HG02885 (cell line): Measurements from ENCODE around the gene ZNF579.
"Not testable (repeated sequence)": the region's sequence is repeated elsewhere in the genome, so short reads cannot be mapped to it uniquely, and the experiment has no call there.

Experiments used
- ATAC-seq: cut with Tn5 transposase; IDR thresholded peaks from one replicate; pipeline ENCODE4 v1.9.1; 2021; ENCODE audit warnings: mild to moderate bottlenecking; ENCODE audit not compliant: unreplicated experiment, poor library complexity

Gene ZNF579

GRCh38 chr19:55598034-55598433 is 17.4 kb upstream of the ZNF579 start:
- ATAC-seq = no peak

- ATAC-seq = no peak
Observed at GRCh38 chr19:55597501-55597921, 16.9 kb upstream of the ZNF579 start.

GRCh38 chr19:55596304-55596703 is 15.7 kb upstream of the ZNF579 start:
- ATAC-seq = no peak

- ATAC-seq = no peak
Observed at GRCh38 chr19:55594996-55595545, 14.4 kb upstream of the ZNF579 start.

- no peak for ATAC-seq
Observed at GRCh38 chr19:55593096-55593772, 12.6 kb upstream of the ZNF579 start.

- ATAC-seq = no peak
Observed at GRCh38 chr19:55592391-55593090, 11.9 kb upstream of the ZNF579 start.

- ATAC-seq = no peak
Observed at GRCh38 chr19:55591555-55591954, 10.9 kb upstream of the ZNF579 start.

- ATAC-seq = no peak
Observed at GRCh38 chr19:55590617-55591016, 10.0 kb upstream of the ZNF579 start.

- no peak for ATAC-seq
Observed at GRCh38 chr19:55590109-55590508, 9.5 kb upstream of the ZNF579 start.

- no peak for ATAC-seq
Observed at GRCh38 chr19:55588738-55589137, 8.1 kb upstream of the ZNF579 start.

- ATAC-seq = peak; percentile 82
Observed at GRCh38 chr19:55586976-55587668, 6.5 kb upstream of the ZNF579 start.

GRCh38 chr19:55585658-55586339 is 5.2 kb upstream of the ZNF579 start:
- no peak for ATAC-seq

GRCh38 chr19:55584871-55585270 is 4.2 kb upstream of the ZNF579 start:
- ATAC-seq = no peak

GRCh38 chr19:55583897-55584296 is 3.2 kb upstream of the ZNF579 start:
- ATAC-seq = not testable (repeated sequence)

GRCh38 chr19:55582284-55582683 is 1.6 kb upstream of the ZNF579 start:
- ATAC-seq = not testable (repeated sequence)

GRCh38 chr19:55581823-55582223 is 1.2 kb upstream of the ZNF579 start:
- ATAC-seq = no peak

GRCh38 chr19:55581145-55581822 is 636 bp upstream of the ZNF579 start:
- no peak for ATAC-seq

- no peak for ATAC-seq
Observed at GRCh38 chr19:55579766-55580621, 654 bp downstream of the ZNF579 start.
